GM19468 (cell line): ENCODE data around the gene FAM217B.
"Not testable (repeated sequence)": the region's sequence is repeated elsewhere in the genome, so short reads cannot be mapped to it uniquely, and the experiment has no call there.

Experiments
- ATAC-seq: cut with Tn5 transposase; IDR thresholded peaks from one replicate; pipeline ENCODE4 v1.9.1; 2021; ENCODE audit warnings: mild to moderate bottlenecking, moderate library complexity, moderate number of reproducible peaks; ENCODE audit not compliant: unreplicated experiment; ENCODE audit errors: extremely low read depth

FAM217B gene

GRCh38 chr20:59938221-59938620 is 2.0 kb upstream of the FAM217B start:
- no peak for ATAC-seq

- ATAC-seq, result no peak
Measured at GRCh38 chr20:59938696-59939051, 1.5 kb upstream of the FAM217B start.

- ATAC-seq, result no peak
Measured at GRCh38 chr20:59939052-59939878, 924 bp upstream of the FAM217B start.

DNA sequence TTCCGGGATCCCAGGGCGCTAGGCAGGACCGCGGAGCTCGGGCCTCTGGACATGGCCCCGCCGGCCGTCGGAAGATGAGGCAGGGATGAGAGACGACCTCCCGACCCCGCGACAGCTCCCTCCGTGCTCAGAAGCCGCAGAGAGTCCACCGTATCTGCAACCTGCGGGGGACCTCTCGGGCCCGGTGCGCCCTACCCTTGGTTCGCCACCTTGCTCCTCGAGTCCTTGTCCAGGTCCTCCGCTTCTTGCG is 385 bp upstream of the FAM217B start:
- ATAC-seq, result peak; percentile 17

DNA sequence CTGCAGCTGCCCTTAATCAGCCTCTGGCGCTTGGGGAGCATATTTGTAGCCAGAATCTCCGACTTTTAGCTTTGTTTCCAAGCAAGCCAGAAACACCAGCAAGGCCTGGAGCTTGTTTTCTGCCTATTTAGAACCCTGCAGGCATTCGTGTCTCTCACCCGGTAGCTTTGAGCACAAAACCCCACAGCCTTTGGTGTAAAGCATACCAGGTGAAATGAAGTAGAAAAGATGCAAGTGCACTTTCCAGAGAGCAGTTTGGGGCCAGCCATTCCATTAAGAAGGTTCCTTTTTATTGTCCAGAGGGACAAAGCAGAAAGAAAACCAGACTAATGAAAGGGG is 736 bp downstream of the FAM217B start:
- ATAC-seq, result no peak

GRCh38 chr20:59942245-59942644 is 2.1 kb downstream of the FAM217B start:
- ATAC-seq, result no peak

GRCh38 chr20:59944726-59945125 is 4.5 kb downstream of the FAM217B start:
- ATAC-seq, result no peak

DNA sequence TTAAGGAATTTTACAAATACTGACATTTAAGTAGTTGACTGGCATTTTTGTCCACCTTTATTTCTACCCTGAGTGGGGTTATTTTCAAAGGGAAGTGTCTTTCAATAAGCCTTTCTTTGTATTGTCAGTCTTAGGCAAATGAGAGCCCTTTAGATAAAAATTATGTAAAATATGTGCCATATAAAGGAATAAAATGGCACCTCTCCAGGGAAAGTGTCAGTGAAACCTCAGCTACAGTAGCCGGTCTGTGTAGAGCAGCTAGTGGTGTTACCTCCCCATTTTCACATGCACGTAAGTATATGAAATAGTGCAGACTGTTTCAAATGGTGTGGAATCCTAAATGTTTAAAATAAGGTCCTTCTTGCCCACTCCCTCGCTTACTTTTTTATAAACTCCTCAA is 5.0 kb downstream of the FAM217B start:
- no peak for ATAC-seq

- no peak for ATAC-seq
Measured at GRCh38 chr20:59945731-59946130, 5.5 kb downstream of the FAM217B start.

DNA sequence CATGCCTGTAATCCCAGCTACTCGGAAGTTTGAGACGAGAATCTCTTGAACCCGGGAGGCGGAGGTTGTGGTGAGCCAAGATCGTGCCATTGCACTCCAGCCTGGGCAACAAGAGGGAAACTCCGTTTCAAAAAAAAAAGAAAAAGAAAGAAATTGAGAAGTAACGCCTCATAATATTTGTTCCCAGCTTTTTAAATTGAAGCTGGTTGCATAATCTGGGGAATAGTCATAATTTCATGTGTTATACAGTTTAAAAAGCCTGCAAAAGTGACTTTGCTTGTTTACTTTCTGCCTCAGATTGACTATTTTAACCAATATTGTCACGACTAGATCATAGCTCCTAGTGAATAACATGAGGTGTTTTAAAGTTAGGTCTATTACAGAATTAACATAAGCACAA is 7.2 kb downstream of the FAM217B start:
- no peak for ATAC-seq

DNA sequence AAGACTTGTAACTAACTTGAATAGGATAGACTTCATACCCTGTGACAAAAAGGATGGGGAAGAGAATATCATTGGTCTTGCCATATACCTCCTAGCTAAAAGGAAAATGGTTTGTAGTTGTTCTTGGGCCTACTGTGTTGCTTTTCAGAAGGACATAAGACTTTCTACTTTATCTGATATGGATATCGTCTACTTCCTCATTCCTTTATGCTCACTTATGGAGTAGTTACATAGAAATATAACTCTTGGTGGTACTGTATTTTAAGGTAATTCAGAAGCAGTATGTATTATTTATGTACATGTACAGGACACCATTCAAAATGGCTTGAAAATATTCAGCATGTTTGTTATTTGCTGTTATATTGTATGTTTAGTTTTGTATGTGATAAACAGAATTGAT is 8.0 kb downstream of the FAM217B start:
- no peak for ATAC-seq

GRCh38 chr20:59948828-59949720 is 8.9 kb downstream of the FAM217B start:
- ATAC-seq, result no peak

GRCh38 chr20:59949911-59950310 is 9.7 kb downstream of the FAM217B start:
- no peak for ATAC-seq

DNA sequence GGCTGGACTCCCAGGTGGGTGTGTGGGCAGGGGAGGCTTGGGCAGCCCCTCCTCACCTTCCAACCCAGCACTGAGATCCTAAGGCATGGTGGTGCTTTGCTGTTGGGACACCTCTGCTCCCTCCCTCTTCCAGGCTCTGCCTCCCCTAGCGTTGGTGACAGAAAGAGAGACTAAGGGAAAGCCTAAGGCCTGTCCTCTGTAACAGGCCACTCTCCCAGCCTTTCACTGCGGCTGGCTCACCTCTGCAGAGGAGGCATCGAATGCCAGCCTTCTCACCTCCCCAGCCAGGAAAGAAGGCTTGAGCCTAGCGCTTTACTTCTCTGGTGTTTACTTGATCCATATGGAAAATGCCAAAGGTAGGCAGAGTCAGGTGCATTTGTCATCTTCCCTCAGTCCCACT is 14.5 kb downstream of the FAM217B start:
- ATAC-seq, result no peak

DNA sequence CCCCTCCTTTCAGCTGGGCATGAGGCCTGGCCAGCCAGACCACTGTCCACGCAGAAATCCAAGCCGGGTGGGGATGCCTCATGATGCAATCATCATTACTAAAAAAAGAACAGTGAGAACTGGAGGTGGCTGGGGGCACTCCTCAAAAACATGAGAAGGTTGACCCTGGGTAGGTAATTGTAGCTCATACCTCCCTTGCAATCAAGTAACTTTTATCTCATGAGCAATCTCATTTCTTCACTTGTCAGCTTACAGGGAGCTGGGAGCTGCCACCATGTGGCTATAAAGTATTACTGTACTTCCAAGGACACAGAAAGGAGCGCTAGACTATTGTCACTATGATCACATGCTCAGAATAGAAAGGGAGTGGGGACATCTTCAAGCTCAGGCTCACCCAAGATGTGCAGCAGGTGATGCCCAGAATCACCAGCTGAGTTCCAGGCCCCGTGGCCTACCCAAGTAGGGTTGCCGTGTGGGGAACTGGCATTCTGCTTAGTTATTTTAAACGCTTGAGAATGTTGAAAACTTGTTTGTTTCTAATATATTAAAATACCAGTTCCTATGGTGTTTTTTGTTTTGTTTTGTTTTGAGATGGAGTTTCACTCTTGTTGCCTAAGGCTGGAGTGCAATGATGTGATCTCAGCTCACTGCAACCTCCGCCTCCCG is 15.1 kb downstream of the FAM217B start:
- no peak for ATAC-seq

DNA sequence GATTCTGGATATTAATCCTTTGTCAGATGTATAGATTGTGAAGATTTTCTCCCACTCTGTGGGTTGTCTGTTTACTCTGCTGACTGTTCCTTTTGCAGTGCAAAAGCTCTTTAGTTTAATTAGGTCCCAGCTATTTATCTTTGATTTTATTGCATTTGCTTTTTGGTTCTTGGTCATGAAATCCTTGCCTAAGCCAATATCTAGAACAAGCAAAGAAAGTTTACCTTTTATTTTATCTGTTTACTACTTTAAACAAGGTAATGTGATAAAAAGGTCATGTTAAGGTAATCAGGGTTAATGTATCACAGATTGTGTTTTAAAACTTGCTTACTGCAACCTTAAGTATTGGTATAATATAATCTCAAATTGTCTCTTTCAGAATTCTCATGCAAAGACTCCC is 17.4 kb downstream of the FAM217B start:
- ATAC-seq, result not testable (repeated sequence)

DNA sequence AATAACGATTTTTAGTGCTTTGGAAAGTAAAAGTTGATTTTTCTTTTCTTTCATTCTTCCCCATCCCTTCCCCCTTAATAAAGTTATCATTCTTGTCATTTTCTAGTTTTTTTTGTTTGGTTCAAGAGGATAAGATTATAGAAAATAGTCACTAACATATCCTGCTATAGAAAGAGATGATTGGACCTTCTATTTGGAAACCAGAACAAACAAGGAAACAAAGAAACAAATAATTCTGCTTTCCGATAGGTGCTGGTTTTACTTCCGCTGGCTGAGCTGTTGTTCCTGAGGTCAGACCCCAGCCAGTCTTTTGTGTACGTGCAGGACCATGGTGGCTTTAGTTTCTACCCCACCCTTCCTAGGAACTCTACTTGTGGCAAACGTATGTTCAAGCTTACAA is 17.9 kb downstream of the FAM217B start, which contains the start of gene CDH26:
Gene CDH26 (plus strand): TSS at position 301 of the 400 bp plus-strand sequence. CDS start 304 bp downstream, outside the sequence.
- ATAC-seq, result no peak

- ATAC-seq, result no peak
Measured at GRCh38 chr20:59958626-59959025, 18.4 kb downstream of the FAM217B start.

DNA sequence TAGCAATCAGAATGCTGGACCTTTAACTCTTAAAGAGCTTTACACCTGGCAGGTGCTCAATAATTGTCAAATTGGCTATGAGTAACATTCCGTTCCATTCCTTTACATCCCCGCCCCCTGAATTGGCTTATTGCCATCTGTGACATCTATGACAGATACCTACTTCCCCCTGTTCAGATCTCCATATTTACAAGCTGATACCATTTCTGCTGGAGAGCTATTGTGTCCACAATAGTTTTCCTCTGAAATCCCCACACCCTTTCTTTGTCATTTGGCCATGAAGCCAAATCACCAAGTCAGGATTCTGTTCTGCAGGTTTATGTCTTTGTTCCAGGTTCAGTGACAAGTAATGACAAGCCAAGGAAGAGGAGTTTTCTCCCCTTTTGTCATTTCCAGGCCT is 21.2 kb downstream of the FAM217B start:
- no peak for ATAC-seq

DNA sequence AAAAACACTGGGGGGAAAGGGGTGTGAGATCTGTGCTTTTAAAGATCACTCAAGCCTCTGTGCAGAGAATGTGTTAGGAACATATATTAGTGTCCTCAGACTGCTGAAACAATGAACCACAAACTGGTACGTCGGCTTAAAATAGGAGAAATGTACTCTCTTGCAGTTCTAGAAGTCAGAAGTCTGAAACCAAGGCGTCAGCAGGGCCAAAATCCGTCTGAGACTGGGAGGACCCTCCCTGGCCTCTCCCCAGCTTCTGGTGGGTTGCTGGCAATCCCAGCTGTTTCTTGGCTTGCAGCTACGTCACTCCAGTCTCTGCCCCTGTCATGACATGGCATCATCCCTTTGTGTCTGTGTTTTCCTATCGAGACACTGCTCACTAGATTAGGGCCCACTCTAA is 22.0 kb downstream of the FAM217B start:
- ATAC-seq, result no peak

DNA sequence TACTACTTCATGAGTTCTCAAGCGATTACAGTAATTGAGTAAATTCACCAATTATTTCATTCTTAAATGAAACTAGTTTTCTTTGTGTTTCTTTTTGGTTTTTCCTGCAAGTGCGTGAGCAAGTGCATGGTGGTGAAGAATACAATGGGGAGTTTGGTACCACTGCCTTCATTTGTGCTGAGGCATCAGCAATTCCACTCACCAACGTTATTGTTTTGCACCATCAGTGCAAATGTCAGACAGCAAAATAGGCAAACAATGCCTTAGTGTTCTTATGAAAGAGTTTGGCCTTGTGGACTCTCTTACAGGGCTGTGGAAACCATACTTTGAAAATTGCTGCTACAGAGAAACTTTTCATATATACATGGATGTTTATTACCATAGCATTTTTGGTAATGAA is 26.2 kb downstream of the FAM217B start:
- ATAC-seq, result no peak
